Uterus (tissue), 4 donors: ENCODE results near the gene SEPTIN10. TPM values are rescaled to one million over a fixed set of nuclear protein-coding genes. Genes with fewer than 3 reads are reported as not detected.

Experiments used
- DNase-seq, 2 donors: peaks; one replicate each; pipeline ENCODE4 v3.0.0-alpha.2; 2019 to 2020
- H3K27ac ChIP-seq, 2 donors: fragments of 200-600 bp; sonication (generic); 1 replicate in 1 of 2; 2 replicates in 1 of 2; pipeline ENCODE4 v1.5.1; 2016 to 2018
- H3K27me3 ChIP-seq, 2 donors: fragments of 200-600 bp; sonication (generic); one replicate each; pipeline ENCODE4 v1.5.1; 2018 to 2019; ENCODE audit warnings: control low read depth in 1 of 2
- H3K36me3 ChIP-seq, 2 donors: fragments of 200-600 bp; sonication (generic); one replicate each; pipeline ENCODE4 v1.5.1; 2019; ENCODE audit warnings: control low read depth in 1 of 2
- H3K4me1 ChIP-seq, 2 donors: fragments of 200-600 bp; sonication (generic); one replicate each; pipeline ENCODE4 v1.5.1; 2018 to 2019; ENCODE audit warnings: control low read depth in 1 of 2
- H3K4me3 ChIP-seq, 2 donors: fragments of 200-600 bp; sonication (generic); 1 replicate in 1 of 2; 2 replicates in 1 of 2; pipeline ENCODE4 v1.5.1; 2018 to 2019; ENCODE audit warnings: mild to moderate bottlenecking in 1 of 2
- H3K9me3 ChIP-seq, 2 donors: fragments of 200-600 bp; sonication (generic); one replicate each; pipeline ENCODE4 v1.5.1; 2019; ENCODE audit warnings: control low read depth in 1 of 2
- CTCF ChIP-seq, 4 experiments: fragments of 200-600 bp in 2 of 4; fragments of 450-650 bp in 2 of 4; sonication (generic) in 2 of 4; IDR thresholded peaks; one replicate each; pipeline ENCODE4 v1.5.1; 2016 to 2019; ENCODE audit warnings: antibody characterized with exemption in 4 of 4, mild to moderate bottlenecking in 2 of 4, moderate library complexity in 1 of 4
- POLR2A ChIP-seq, 2 donors: fragments of 450-650 bp; IDR thresholded peaks; one replicate each; pipeline ENCODE4 v1.6.1; 2016; ENCODE audit warnings: antibody characterized with exemption in 2 of 2, mild to moderate bottlenecking in 1 of 2, moderate library complexity in 1 of 2
- intact Hi-C: fragments of 100-400 bp; cut with DNase I; formaldehyde crosslinking; loops from one replicate; pipeline ENCODE4 v1.15.1; 2023; ENCODE audit warnings: low total_unique reads
- total RNA-seq, 4 donors: library from RNA; depleted of rRNA in 3 of 4; stranded (reverse); fragments of >200 nt in 3 of 4; gene quantifications; one replicate each; pipeline versions ENCODE4 v1.1.0 to v1.2.4, GENCODE V29; 2014 to 2023
- donor health status: DM: yes; HTN: yes; CAD: no.

Gene SEPTIN10
- total RNA-seq, 4 donors from 2014 or later = 52.8 to 181 (median 121) TPM

- DNase-seq = no peak
- Histone ChIP-seq H3K27ac (no peak overlapping the region), H3K9me3 (no peaks in the 10 kb centered on the region), H3K4me3 (no peak overlapping the region), H3K4me1 (peaks cover 0 to 8% of the 10 kb centered on the region in 2 donors), H3K27me3 (peaks cover 0 to 5% of the 10 kb centered on the region in 2 donors), H3K36me3 (no peaks in the 10 kb centered on the region)
- no peak for TF ChIP-seq POLR2A (IDR thresholded peaks at IDR 0.05)
- no peak for TF ChIP-seq CTCF (IDR thresholded peaks at IDR 0.05)
- intact Hi-C loops = no loop called here
Measured at GRCh38 chr2:109616184-109616583, 2.4 kb upstream of the SEPTIN10 start.

GRCh38 chr2:109615637-109616144 is 1.9 kb upstream of the SEPTIN10 start:
- DNase-seq = no peak
- no peak overlapping the region for H3K27ac ChIP-seq
- TF ChIP-seq POLR2A (IDR thresholded peaks at IDR 0.05) (no peak), CTCF (IDR thresholded peaks at IDR 0.05) (no peak)
- no peaks in the 10 kb centered on the region for H3K9me3 ChIP-seq
- H3K4me1 ChIP-seq = peaks cover 0 to 8% of the 10 kb centered on the region in 2 donors
- peaks cover 0 to 5% of the 10 kb centered on the region in 2 donors for H3K27me3 ChIP-seq
- peak overlapping the region in 1 of 2 donors; percentile 48 for H3K4me3 ChIP-seq
- H3K36me3 ChIP-seq = no peaks in the 10 kb centered on the region
- intact Hi-C loops = no loop called here

- Histone ChIP-seq H3K27me3 (peaks cover 0 to 5% of the 10 kb centered on the region in 2 donors), H3K4me3 (peak overlapping the region; percentile 48 to 91), H3K36me3 (no peaks in the 10 kb centered on the region), H3K9me3 (no peaks in the 10 kb centered on the region), H3K27ac (peak overlapping the region; percentile 96 to 100), H3K4me1 (peaks cover 0 to 8% of the 10 kb centered on the region in 2 donors)
- TF ChIP-seq CTCF (IDR thresholded peaks at IDR 0.05) (no peak), POLR2A (IDR thresholded peaks at IDR 0.05) (no peak)
- peak; percentile 25 to 39 for DNase-seq
- intact Hi-C loops = no loop called here
Measured at GRCh38 chr2:109614715-109615636, 1.2 kb upstream of the SEPTIN10 start.

- DNase-seq = peak; percentile 71
- Histone ChIP-seq H3K4me3 (peak overlapping the region; percentile 48 to 91), H3K4me1 (peaks cover 0 to 8% of the 10 kb centered on the region in 2 donors), H3K36me3 (no peaks in the 10 kb centered on the region), H3K9me3 (no peaks in the 10 kb centered on the region), H3K27ac (peak overlapping the region; percentile 96 to 100), H3K27me3 (no peaks in the 10 kb centered on the region)
- peak in 1 of 2 donors; percentile 31 for TF ChIP-seq POLR2A (IDR thresholded peaks at IDR 0.05)
- no peak for TF ChIP-seq CTCF (IDR thresholded peaks at IDR 0.05)
- intact Hi-C loops = no loop called here
Measured at GRCh38 chr2:109613081-109613921, 465 bp downstream of the SEPTIN10 start.
